Measurements from ENCODE around the gene VTCN1. TPM values are rescaled to one million over a fixed set of nuclear protein-coding genes. Genes with fewer than 3 reads are reported as not detected.

The VTCN1 gene
- polyA plus RNA-seq, 1 donor from 2014 or later = 2.1 TPM

GRCh38 chr1:117116784-117117130, 94.0 kb downstream of the VTCN1 start:
- Histone ChIP-seq H3K4me2 (ENCODE audit: low read length) (no peak overlapping the region), H3K27ac (ENCODE audit: low read length) (no peak overlapping the region), H3K27me3 (ENCODE audit: insufficient read depth, low read depth, low read length) (no peaks in the 10 kb centered on the region), H3K36me3 (ENCODE audit: insufficient read depth, low read length) (no peaks in the 10 kb centered on the region), H3K9ac (ENCODE audit: low read length) (no peak overlapping the region), H3K9me3 (ENCODE audit: low read length) (no peaks in the 10 kb centered on the region), H2AFZ (ENCODE audit: low read depth, low read length) (no peak overlapping the region), H3K79me2 (replicated peaks; ENCODE audit: insufficient read depth, low read length) (no peaks in the 10 kb centered on the region), H3K4me3 (ENCODE audit: low read length) (no peak overlapping the region), H4K20me1 (ENCODE audit: insufficient read depth) (no peaks in the 10 kb centered on the region), H3K9me2 (ENCODE audit: insufficient read depth, low read length) (no peaks in the 10 kb centered on the region), H3F3A (ENCODE audit: insufficient read depth, low read length, poor library complexity, severe bottlenecking) (no peaks in the 10 kb centered on the region)
- TF ChIP-seq EP300 (conservative IDR thresholded peaks at IDR 0.05; ENCODE audit: poor library complexity, severe bottlenecking) (no peak), EZH2 (IDR thresholded peaks at IDR 0.05; ENCODE audit: borderline replicate concordance, insufficient read depth, low read length, poor library complexity, severe bottlenecking) (no peak), RAD21 (conservative IDR thresholded peaks at IDR 0.05) (no peak), POLR2AphosphoS5 (IDR thresholded peaks at IDR 0.05) (no peak), TAF1 (IDR thresholded peaks at IDR 0.05; ENCODE audit: low read depth) (no peak), SMC3 (conservative IDR thresholded peaks at IDR 0.05; ENCODE audit: poor library complexity) (no peak), MXI1 (conservative IDR thresholded peaks at IDR 0.05; ENCODE audit: poor library complexity, severe bottlenecking) (no peak), REST (IDR thresholded peaks at IDR 0.05; ENCODE audit: borderline replicate concordance) (no peak)
- TF ChIP-seq, protein P1, sequence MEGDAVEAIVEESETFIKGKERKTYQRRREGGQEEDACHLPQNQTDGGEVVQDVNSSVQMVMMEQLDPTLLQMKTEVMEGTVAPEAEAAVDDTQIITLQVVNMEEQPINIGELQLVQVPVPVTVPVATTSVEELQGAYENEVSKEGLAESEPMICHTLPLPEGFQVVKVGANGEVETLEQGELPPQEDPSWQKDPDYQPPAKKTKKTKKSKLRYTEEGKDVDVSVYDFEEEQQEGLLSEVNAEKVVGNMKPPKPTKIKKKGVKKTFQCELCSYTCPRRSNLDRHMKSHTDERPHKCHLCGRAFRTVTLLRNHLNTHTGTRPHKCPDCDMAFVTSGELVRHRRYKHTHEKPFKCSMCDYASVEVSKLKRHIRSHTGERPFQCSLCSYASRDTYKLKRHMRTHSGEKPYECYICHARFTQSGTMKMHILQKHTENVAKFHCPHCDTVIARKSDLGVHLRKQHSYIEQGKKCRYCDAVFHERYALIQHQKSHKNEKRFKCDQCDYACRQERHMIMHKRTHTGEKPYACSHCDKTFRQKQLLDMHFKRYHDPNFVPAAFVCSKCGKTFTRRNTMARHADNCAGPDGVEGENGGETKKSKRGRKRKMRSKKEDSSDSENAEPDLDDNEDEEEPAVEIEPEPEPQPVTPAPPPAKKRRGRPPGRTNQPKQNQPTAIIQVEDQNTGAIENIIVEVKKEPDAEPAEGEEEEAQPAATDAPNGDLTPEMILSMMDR (IDR thresholded peaks at IDR 0.05; ENCODE audit: poor library complexity, severe bottlenecking) = no peak

DNA sequence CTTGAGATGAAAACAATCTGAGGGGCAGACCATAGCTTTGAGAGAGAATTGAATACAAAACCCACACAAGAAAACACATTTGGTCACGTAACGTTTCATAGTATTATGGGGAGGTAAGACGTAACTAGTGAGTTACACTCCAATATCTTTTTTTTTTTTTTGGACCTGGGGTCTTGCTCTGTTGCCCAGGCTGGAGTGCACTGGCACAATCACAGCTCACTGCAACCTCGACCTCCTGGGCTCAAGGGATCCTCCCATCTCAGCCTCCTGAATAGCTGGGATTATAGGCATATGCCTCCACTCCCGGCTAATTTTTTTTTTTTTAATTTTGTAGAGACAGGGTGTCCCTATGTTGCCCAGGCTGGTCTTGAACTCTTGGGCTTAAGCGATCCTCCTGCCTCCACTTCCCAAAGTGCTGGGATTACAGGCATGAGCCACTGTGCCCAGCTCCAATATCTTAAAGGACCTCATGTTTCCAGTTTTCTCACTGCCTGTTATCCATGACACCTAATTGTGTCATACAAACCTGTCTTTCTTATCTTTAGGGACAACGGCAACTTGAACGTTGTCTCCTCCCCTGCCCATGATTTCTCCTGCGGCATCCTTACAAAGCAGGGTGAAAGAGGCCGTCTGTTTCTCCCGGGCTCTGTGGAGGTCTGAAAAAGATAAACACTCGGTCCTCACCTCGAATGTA, 94.5 kb downstream of the VTCN1 start:
- Histone ChIP-seq H4K20me1 (ENCODE audit: insufficient read depth) (no peaks in the 10 kb centered on the region), H3K79me2 (replicated peaks; ENCODE audit: insufficient read depth, low read length) (no peaks in the 10 kb centered on the region), H3K27me3 (ENCODE audit: insufficient read depth, low read depth, low read length) (no peaks in the 10 kb centered on the region), H3K9me3 (ENCODE audit: low read length) (no peaks in the 10 kb centered on the region), H3F3A (ENCODE audit: insufficient read depth, low read length, poor library complexity, severe bottlenecking) (no peaks in the 10 kb centered on the region), H3K9ac (ENCODE audit: low read length) (no peak overlapping the region), H3K4me3 (ENCODE audit: low read length) (no peak overlapping the region), H2AFZ (ENCODE audit: low read depth, low read length) (no peak overlapping the region), H3K27ac (ENCODE audit: low read length) (no peak overlapping the region), H3K9me2 (ENCODE audit: insufficient read depth, low read length) (no peaks in the 10 kb centered on the region), H3K4me2 (ENCODE audit: low read length) (no peak overlapping the region), H3K36me3 (ENCODE audit: insufficient read depth, low read length) (no peaks in the 10 kb centered on the region)
- TF ChIP-seq EP300 (conservative IDR thresholded peaks at IDR 0.05; ENCODE audit: poor library complexity, severe bottlenecking) = no peak
- TF ChIP-seq, protein P1 (IDR thresholded peaks at IDR 0.05; ENCODE audit: poor library complexity, severe bottlenecking) = no peak
- TF ChIP-seq POLR2AphosphoS5 (IDR thresholded peaks at IDR 0.05) = no peak
- TF ChIP-seq TAF1 (IDR thresholded peaks at IDR 0.05; ENCODE audit: low read depth) = no peak
- no peak for TF ChIP-seq EZH2 (IDR thresholded peaks at IDR 0.05; ENCODE audit: borderline replicate concordance, insufficient read depth, low read length, poor library complexity, severe bottlenecking)
- no peak for TF ChIP-seq REST (IDR thresholded peaks at IDR 0.05; ENCODE audit: borderline replicate concordance)
- TF ChIP-seq SMC3 (conservative IDR thresholded peaks at IDR 0.05; ENCODE audit: poor library complexity) = no peak
- TF ChIP-seq RAD21 (conservative IDR thresholded peaks at IDR 0.05) = no peak
- TF ChIP-seq MXI1 (conservative IDR thresholded peaks at IDR 0.05; ENCODE audit: poor library complexity, severe bottlenecking) = no peak

All from neural cell (in vitro differentiated cells).